Thyroid gland (tissue), 4 donors: Measurements from ENCODE around the gene NALCN. TPM values are rescaled to one million over a fixed set of nuclear protein-coding genes. Genes with fewer than 3 reads are reported as not detected.

Source experiments
- DNase-seq, 2 donors: peaks; one replicate each; pipeline ENCODE4 v3.0.0-alpha.2; 2019
- H3K27ac ChIP-seq, 3 donors: fragments of 200-600 bp; sonication (generic); 1 replicate in 2 of 3; 2 replicates in 1 of 3; pipeline ENCODE4 v1.5.1; 2016 to 2019; ENCODE audit warnings: mild to moderate bottlenecking in 1 of 3, moderate library complexity in 1 of 3
- H3K27me3 ChIP-seq: fragments of 200-600 bp; sonication (generic); one replicate; pipeline ENCODE4 v1.5.1; 2019
- H3K36me3 ChIP-seq, 2 donors: fragments of 200-600 bp; sonication (generic); one replicate each; pipeline ENCODE4 v1.5.1; 2016 to 2019
- H3K4me1 ChIP-seq, 2 donors: fragments of 200-600 bp; sonication (generic); one replicate each; pipeline ENCODE4 v1.5.1; 2017 to 2019
- H3K4me3 ChIP-seq, 3 donors: fragments of 200-600 bp; sonication (generic); replicated peaks in 1 of 3; 1 replicate in 2 of 3; 2 replicates in 1 of 3; pipeline ENCODE4 v1.5.1; 2016; ENCODE audit warnings: mild to moderate bottlenecking in 1 of 3
- H3K9me3 ChIP-seq: fragments of 200-600 bp; sonication (generic); one replicate; pipeline ENCODE4 v1.5.1; 2017
- POLR2A ChIP-seq, 2 donors: fragments of 450-650 bp; IDR thresholded peaks; one replicate each; pipeline ENCODE4 v1.6.1; 2017; ENCODE audit warnings: antibody characterized with exemption in 2 of 2, mild to moderate bottlenecking in 2 of 2, moderate library complexity in 1 of 2
- WGBS, 2 donors: methylation state at CpG; one replicate each; pipeline ENCODE4 v1.1.5; 2017; 5-methylcytosine and 5-hydroxymethylcytosine counted together
- intact Hi-C: fragments of 100-400 bp; cut with DNase I; formaldehyde crosslinking; loops from one replicate; pipeline ENCODE4 v1.15.1; 2023
- total RNA-seq, 4 donors: library from RNA; depleted of rRNA; stranded (reverse); fragments of >200 nt; gene quantifications; one replicate each; pipeline ENCODE4 v1.2.3, GENCODE V29; 2016
- TF ChIP-seq, protein P1 (sequence below), 6 experiments: fragments of 200-600 bp in 3 of 6; fragments of 450-650 bp in 3 of 6; sonication (generic) in 3 of 6; IDR thresholded peaks; one replicate each; pipeline ENCODE4 v1.5.1; 2016 to 2019; ENCODE audit warnings: antibody characterized with exemption in 6 of 6, mild to moderate bottlenecking in 2 of 6, inconsistent platforms in 1 of 6, moderate library complexity in 1 of 6

NALCN gene
- total RNA-seq, 4 donors from 2014 or later = 2.3 to 6.4 (median 4.4) TPM

DNA sequence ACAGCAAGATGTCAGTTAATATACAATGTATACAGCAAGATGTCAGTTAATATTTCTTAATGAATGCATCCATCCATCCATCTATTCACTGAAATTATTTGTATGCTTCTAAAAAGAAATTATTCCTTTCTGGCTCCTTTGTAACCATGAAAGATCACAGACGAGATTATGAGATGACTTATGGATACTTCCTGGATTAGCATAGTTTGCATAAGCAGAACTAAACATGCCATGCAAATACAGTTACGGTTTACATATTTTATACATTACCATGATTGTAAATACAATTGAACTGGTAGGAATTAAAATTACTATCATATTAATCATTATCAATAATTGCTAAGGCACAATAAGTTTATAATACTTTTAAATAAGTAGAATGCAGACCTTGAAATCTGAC lies 32.7 kb downstream of the NALCN start:
- H3K27ac ChIP-seq = no peak overlapping the region
- intact Hi-C loops = no loop called here
- H3K9me3 ChIP-seq = no peaks in the 10 kb centered on the region
- 47 to 69% methylated on average over 2 of the region's 2 CpGs for WGBS, 2 donors
- no peaks in the 10 kb centered on the region for H3K36me3 ChIP-seq
- no peaks in the 10 kb centered on the region for H3K27me3 ChIP-seq
- H3K4me1 ChIP-seq = no peaks in the 10 kb centered on the region
- TF ChIP-seq, protein P1, sequence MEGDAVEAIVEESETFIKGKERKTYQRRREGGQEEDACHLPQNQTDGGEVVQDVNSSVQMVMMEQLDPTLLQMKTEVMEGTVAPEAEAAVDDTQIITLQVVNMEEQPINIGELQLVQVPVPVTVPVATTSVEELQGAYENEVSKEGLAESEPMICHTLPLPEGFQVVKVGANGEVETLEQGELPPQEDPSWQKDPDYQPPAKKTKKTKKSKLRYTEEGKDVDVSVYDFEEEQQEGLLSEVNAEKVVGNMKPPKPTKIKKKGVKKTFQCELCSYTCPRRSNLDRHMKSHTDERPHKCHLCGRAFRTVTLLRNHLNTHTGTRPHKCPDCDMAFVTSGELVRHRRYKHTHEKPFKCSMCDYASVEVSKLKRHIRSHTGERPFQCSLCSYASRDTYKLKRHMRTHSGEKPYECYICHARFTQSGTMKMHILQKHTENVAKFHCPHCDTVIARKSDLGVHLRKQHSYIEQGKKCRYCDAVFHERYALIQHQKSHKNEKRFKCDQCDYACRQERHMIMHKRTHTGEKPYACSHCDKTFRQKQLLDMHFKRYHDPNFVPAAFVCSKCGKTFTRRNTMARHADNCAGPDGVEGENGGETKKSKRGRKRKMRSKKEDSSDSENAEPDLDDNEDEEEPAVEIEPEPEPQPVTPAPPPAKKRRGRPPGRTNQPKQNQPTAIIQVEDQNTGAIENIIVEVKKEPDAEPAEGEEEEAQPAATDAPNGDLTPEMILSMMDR (IDR thresholded peaks at IDR 0.05) = no peak
- TF ChIP-seq POLR2A (IDR thresholded peaks at IDR 0.05) = no peak
- no peak for DNase-seq
- no peak overlapping the region for H3K4me3 ChIP-seq

DNA sequence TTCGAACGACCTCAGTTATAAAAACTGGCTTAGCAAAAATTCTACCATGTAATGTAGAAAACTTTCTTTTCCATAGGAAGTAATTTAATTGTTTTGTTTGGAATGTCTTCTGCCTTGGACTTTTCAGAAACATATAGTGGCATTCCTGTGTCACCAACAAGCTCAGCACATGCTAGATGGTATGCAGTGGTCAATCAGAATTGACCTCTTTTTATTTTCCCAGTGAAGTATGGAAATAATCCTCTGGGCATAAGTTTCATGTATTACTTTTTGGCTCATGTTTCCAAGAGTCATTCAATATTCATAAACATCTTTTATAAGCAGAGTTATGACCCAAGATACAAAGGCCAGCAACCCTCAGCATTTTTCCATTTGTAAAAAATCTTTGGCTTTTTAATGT lies 33.6 kb downstream of the NALCN start:
- Histone ChIP-seq H3K4me1 (no peaks in the 10 kb centered on the region), H3K27me3 (no peaks in the 10 kb centered on the region), H3K36me3 (no peaks in the 10 kb centered on the region), H3K27ac (no peak overlapping the region), H3K9me3 (no peaks in the 10 kb centered on the region), H3K4me3 (no peak overlapping the region)
- no peak for DNase-seq
- TF ChIP-seq, protein P1 (IDR thresholded peaks at IDR 0.05) = no peak
- no peak for TF ChIP-seq POLR2A (IDR thresholded peaks at IDR 0.05)
- intact Hi-C loops = no loop called here
- WGBS, 2 donors = 87 to 88% methylated on average over 2 of the region's 2 CpGs

DNA sequence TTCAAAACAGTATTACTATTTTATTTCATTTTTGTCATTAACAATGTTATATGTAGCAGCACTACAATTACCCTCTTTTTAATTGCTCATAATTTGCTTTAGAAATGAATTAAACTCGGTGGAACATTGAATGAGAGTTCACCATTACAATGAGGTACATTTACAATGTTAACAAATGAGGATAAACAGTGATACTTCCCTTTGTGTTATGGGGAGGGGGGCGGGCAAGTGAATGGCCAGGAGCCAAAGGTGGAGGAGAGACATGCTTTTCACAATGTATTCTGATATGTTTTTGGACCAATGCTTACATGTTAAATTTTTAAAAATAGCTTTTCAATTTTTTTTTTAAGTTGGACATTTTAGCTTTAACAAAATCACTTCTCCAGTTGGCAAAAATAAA lies 34.2 kb downstream of the NALCN start:
- no peaks in the 10 kb centered on the region for H3K27me3 ChIP-seq
- no peak overlapping the region for H3K27ac ChIP-seq
- no peaks in the 10 kb centered on the region for H3K9me3 ChIP-seq
- no peaks in the 10 kb centered on the region for H3K4me1 ChIP-seq
- no peaks in the 10 kb centered on the region for H3K36me3 ChIP-seq
- intact Hi-C loops = no loop called here
- TF ChIP-seq, protein P1 (IDR thresholded peaks at IDR 0.05) = no peak
- no peak for TF ChIP-seq POLR2A (IDR thresholded peaks at IDR 0.05)
- no peak for DNase-seq
- WGBS, 2 donors = 31% methylated on average over 2 of the region's 2 CpGs
- H3K4me3 ChIP-seq = no peak overlapping the region

GRCh38 chr13:101360525-101360924 lies 55.8 kb downstream of the NALCN start:
- no peaks in the 10 kb centered on the region for H3K27me3 ChIP-seq
- no peak overlapping the region for H3K4me3 ChIP-seq
- WGBS, 2 donors = 52 to 56% methylated on average over 3 of the region's 3 CpGs
- no peaks in the 10 kb centered on the region for H3K4me1 ChIP-seq
- H3K36me3 ChIP-seq = no peaks in the 10 kb centered on the region
- TF ChIP-seq, protein P1 (IDR thresholded peaks at IDR 0.05) = no peak
- no peak for TF ChIP-seq POLR2A (IDR thresholded peaks at IDR 0.05)
- no peak for DNase-seq
- H3K27ac ChIP-seq = no peak overlapping the region
- intact Hi-C loops = no loop called here
- no peaks in the 10 kb centered on the region for H3K9me3 ChIP-seq

DNA sequence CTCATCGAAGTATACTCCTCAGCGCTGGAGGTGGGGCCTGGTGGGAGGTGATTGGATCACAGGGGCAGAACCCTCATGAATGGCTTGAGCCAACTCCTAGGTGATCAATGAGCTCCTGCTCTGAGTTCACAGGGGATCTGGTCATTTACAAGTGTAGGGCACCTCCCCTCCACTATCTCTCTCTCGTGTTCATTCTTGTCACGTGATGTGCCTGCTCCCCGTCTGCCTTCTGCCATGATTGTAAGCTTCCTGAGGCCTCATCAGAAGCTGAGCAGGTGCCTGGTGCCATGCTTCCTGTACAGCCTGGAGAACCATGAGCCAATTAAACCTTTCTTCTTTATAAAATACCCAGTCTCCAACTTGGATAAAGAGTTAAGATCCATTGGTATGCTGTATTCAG lies 61.4 kb downstream of the NALCN start:
- WGBS, 2 donors = 87 to 92% methylated on average over 5 of the region's 5 CpGs
- TF ChIP-seq POLR2A (IDR thresholded peaks at IDR 0.05) = no peak
- TF ChIP-seq, protein P1 (IDR thresholded peaks at IDR 0.05) = no peak
- no peaks in the 10 kb centered on the region for H3K9me3 ChIP-seq
- intact Hi-C loops = no loop called here
- no peak overlapping the region for H3K27ac ChIP-seq
- no peaks in the 10 kb centered on the region for H3K36me3 ChIP-seq
- no peak for DNase-seq
- no peaks in the 10 kb centered on the region for H3K27me3 ChIP-seq
- H3K4me3 ChIP-seq = no peak overlapping the region
- no peaks in the 10 kb centered on the region for H3K4me1 ChIP-seq
